ENCODE measurements around the gene PAXX.
A peak's percentile ranks its signal among the peaks of the same experiment; 100 is the strongest.

Gene PAXX

DNA sequence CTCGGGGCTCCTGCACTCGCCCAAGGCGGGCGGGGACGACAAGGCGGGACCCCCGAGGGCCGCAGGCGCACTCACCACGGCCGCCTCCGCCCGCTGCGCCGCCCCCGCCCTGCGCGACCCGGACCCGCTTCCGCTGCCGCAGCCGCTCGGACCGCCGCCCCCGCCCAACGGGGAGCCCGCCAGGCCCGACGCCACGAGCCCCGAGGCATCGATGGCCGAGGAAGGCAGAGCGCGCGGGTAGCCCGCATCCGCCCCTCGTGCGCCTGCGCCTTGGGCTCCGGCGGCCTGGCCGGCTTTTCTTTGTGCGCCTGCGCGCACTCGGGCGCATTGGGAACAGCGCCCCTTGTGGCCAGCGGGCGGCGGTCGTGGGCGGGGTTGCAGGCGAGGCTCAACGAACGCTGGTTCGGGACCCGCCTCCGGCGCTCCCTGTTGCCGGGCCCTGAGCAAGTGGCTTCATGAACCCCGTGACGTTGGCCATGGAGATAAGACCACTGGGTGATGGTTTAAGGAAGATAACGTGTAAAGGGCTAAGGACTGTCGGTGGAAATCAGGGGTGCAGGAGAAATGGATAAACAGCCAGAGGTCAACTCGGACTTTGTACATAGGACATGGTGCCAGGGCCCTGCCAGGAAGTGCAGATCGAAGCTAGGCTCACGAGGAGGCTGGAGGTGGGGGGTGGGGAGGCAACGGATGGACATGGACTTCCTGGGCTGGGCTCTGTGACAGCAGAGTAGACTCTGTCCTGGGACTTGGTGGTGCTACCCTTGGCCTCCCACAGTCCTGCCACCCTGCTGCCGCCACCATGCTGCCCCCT is 47.5 kb upstream of the PAXX start, which contains the start of the genes C8G and FBXW5:
C8G (plus strand) TSS at position 725 of the 814 bp plus-strand sequence; CDS start at position 803, 78 bp downstream.
FBXW5 (minus strand) TSS at position 220 of the 814 bp plus-strand sequence. CDS start 655 bp downstream, outside the sequence.
- Histone ChIP-seq H3K4me1 (ENCODE audit: low read depth, poor library complexity, severe bottlenecking) (peaks cover 17% of the 10 kb centered on the region), H4K20me1 (ENCODE audit: insufficient read depth) (no peaks in the 10 kb centered on the region), H3K27ac (peak within 1 kb of the TSS; percentile 60), H3K79me2 (ENCODE audit: insufficient read depth, low read depth) (peaks cover 18% of the 10 kb centered on the region; the same call in 1 of the 2 replicates), H2AFZ (ENCODE audit: low read depth) (no peak within 1 kb of the TSS; the same call in 1 of the 2 replicates), H3K9ac (peak within 1 kb of the TSS; percentile 64; the same call in 1 of the 2 replicates), H3K4me2 (peak within 1 kb of the TSS; percentile 60), H3K36me3 (ENCODE audit: insufficient read depth) (peaks cover 3% of the 10 kb centered on the region; the same call in 1 of the 2 replicates), H3K27me3 (ENCODE audit: insufficient read depth, low read depth) (no peaks in the 10 kb centered on the region), H3K4me3 (IDR thresholded peaks at IDR 0.05; ENCODE audit: insufficient read depth, low read depth, low read length) (peak within 1 kb of the TSS; percentile 22)
- TF ChIP-seq, protein P1, sequence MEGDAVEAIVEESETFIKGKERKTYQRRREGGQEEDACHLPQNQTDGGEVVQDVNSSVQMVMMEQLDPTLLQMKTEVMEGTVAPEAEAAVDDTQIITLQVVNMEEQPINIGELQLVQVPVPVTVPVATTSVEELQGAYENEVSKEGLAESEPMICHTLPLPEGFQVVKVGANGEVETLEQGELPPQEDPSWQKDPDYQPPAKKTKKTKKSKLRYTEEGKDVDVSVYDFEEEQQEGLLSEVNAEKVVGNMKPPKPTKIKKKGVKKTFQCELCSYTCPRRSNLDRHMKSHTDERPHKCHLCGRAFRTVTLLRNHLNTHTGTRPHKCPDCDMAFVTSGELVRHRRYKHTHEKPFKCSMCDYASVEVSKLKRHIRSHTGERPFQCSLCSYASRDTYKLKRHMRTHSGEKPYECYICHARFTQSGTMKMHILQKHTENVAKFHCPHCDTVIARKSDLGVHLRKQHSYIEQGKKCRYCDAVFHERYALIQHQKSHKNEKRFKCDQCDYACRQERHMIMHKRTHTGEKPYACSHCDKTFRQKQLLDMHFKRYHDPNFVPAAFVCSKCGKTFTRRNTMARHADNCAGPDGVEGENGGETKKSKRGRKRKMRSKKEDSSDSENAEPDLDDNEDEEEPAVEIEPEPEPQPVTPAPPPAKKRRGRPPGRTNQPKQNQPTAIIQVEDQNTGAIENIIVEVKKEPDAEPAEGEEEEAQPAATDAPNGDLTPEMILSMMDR (conservative IDR thresholded peaks at IDR 0.05; ENCODE audit: low read depth, low read length): peak; percentile 81

DNA sequence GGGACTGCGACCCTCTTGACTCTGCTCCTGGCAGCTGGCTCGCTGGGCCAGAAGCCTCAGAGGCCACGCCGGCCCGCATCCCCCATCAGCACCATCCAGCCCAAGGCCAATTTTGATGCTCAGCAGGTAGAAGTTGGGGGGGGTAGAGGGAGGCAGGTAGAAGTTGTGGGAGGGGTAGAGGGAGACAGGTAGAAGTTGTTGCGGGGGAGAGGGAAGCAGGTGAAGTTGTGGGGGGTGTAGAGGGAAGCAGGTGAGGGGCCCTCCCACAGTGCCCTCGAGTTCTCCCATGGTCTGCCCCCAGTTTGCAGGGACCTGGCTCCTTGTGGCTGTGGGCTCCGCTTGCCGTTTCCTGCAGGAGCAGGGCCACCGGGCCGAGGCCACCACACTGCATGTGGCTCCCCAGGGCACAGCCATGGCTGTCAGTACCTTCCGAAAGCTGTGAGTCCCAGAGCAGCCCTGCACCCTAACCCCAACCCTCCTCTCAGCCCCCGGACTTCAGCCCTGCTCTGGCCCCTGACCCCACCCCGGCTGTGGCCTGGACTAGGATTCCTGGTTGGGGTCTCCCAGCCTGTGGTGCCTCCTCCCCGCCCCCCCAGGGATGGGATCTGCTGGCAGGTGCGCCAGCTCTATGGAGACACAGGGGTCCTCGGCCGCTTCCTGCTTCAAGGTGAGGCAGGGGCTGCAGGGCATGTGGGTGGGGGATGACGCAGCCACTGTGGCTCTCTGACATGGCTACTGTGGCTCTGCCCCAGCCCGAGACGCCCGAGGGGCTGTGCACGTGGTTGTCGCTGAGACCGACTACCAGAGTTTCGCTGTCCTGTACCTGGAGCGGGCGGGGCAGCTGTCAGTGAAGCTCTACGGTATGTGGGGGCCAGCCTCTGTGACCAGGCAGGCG is 46.6 kb upstream of the PAXX start:
- peaks cover 18% of the 10 kb centered on the region; the same call in 1 of the 2 replicates for H3K79me2 ChIP-seq (ENCODE audit: insufficient read depth, low read depth)
- no peak overlapping the region for H3K4me2 ChIP-seq
- no peak overlapping the region for H3K9ac ChIP-seq
- H3K4me1 ChIP-seq (ENCODE audit: low read depth, poor library complexity, severe bottlenecking): peaks cover 20% of the 10 kb centered on the region
- H3K4me3 ChIP-seq (IDR thresholded peaks at IDR 0.05; ENCODE audit: insufficient read depth, low read depth, low read length): no peak overlapping the region
- no peaks in the 10 kb centered on the region for H4K20me1 ChIP-seq (ENCODE audit: insufficient read depth)
- TF ChIP-seq, protein P1 (conservative IDR thresholded peaks at IDR 0.05; ENCODE audit: low read depth, low read length): no peak
- H3K36me3 ChIP-seq (ENCODE audit: insufficient read depth): peaks cover 3% of the 10 kb centered on the region; the same call in 1 of the 2 replicates
- H2AFZ ChIP-seq (ENCODE audit: low read depth): no peak overlapping the region
- no peaks in the 10 kb centered on the region for H3K27me3 ChIP-seq (ENCODE audit: insufficient read depth, low read depth)
- H3K27ac ChIP-seq: no peak overlapping the region

DNA sequence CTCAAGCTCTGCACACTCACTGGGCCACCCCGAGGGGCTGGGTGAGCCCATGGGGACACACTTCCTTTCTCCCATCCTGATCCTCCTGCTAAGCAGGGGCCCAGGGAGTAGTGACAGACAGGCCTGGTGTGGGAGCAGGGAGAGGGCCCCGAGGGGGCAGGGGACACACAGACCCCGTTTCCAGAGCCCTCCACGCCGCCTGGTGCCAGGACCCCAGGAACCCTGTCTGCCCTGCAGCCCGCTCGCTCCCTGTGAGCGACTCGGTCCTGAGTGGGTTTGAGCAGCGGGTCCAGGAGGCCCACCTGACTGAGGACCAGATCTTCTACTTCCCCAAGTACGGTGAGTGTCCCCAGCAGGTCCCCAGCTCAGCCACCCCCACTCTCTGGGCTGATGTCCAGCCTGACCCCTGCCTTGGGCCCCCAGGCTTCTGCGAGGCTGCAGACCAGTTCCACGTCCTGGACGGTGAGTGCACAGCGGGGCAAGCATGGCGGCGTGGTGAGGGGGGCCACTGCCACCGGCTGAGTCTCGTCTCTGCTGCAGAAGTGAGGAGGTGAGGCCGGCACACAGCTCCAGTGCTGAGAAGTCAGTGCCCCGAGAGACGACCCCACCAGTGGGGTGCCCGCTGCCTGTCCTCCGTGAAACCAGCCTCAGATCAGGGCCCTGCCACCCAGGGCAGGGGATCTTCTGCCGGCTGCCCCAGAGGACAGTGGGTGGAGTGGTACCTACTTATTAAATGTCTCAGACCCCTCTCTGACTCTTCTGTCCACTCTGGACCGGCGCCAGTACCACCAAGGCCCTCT is 45.8 kb upstream of the PAXX start:
- Histone ChIP-seq H3K79me2 (ENCODE audit: insufficient read depth, low read depth) (peaks cover 18% of the 10 kb centered on the region; the same call in 1 of the 2 replicates), H3K27ac (no peak overlapping the region), H3K36me3 (ENCODE audit: insufficient read depth) (no peaks in the 10 kb centered on the region), H3K9ac (no peak overlapping the region), H3K27me3 (ENCODE audit: insufficient read depth, low read depth) (no peaks in the 10 kb centered on the region), H3K4me2 (no peak overlapping the region), H2AFZ (ENCODE audit: low read depth) (no peak overlapping the region), H4K20me1 (ENCODE audit: insufficient read depth) (no peaks in the 10 kb centered on the region), H3K4me1 (ENCODE audit: low read depth, poor library complexity, severe bottlenecking) (peaks cover 21% of the 10 kb centered on the region), H3K4me3 (IDR thresholded peaks at IDR 0.05; ENCODE audit: insufficient read depth, low read depth, low read length) (no peak overlapping the region)
- TF ChIP-seq, protein P1 (conservative IDR thresholded peaks at IDR 0.05; ENCODE audit: low read depth, low read length): no peak
